Measurements from ENCODE around the gene KCND3. TPM values are rescaled to one million over a fixed set of nuclear protein-coding genes. Genes with fewer than 3 reads are reported as not detected.

KCND3 gene
- total RNA-seq, 1 experiment from 2014 or later, result not detected

GRCh38 chr1:111988743-111989453, 570 bp downstream of the KCND3 start:
- DNase-seq (ENCODE audit: low read depth), result no peak

GRCh38 chr1:111988377-111988742, 1.1 kb downstream of the KCND3 start:
- DNase-seq (ENCODE audit: low read depth), result no peak

DNA sequence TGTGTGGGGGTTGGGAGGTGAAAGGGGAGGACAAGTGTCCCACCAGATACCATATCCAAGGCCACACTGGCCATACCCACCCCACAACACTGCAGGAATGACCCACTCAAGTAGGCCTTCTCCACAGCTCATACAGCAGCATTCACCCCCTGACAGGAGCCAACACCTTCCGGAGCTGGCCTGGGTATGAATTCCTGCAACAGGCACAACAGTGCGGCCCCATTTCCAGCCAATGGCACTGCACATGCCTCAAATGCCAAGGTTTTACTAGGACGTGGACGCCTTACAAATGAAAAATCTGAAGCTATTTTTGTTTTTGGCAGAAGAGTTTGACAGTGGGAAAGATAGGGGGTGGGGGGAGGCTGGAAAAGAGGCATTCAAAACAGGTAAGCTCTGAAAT, 2.0 kb downstream of the KCND3 start:
- no peak for DNase-seq (ENCODE audit: low read depth)

- no peak for DNase-seq (ENCODE audit: low read depth)
Measured at GRCh38 chr1:111983500-111983899, 6.0 kb downstream of the KCND3 start.

DNA sequence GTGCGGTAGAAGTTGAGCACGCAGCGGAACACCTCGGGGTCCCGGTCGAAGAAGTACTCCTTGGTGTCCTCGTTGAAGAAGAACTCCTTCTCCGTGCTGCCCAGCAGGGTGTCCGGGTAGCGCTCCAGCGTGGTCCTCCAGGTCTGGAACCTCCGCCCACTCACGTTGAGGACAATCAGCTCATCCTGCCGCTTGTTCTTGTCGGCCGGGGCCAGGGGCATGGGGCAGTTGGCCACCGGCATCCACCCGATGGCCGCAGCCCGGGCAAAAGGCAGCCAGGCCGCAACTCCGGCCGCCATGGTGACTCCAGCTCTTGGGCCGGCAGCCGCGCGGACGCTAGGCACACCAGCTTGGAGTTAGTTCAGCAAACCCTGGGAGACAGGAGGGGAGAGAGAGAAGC, 7.0 kb downstream of the KCND3 start:
- DNase-seq (ENCODE audit: low read depth), result no peak

DNA sequence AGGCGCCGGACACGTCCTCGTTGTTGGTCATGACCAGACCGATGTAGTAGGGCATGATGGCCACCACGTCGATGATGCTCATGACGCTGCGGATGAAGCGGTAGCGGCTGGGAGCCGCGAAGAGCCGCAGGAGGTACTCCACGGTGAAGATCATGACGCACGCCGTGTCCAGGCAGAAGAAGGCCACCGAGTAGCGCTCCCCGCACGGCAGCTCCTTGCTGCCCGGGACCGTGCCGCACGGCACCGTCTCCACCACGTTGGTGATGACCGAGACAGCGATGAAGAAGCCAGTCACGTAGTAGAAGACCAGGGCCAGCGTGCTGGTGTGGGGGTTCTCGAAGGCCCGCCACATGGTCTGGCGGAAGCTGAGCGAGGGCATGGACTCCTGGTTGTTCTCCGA, 7.6 kb downstream of the KCND3 start:
- no peak for DNase-seq (ENCODE audit: low read depth)

- DNase-seq (ENCODE audit: low read depth), result no peak
Measured at GRCh38 chr1:111981090-111981489, 8.4 kb downstream of the KCND3 start.

DNA sequence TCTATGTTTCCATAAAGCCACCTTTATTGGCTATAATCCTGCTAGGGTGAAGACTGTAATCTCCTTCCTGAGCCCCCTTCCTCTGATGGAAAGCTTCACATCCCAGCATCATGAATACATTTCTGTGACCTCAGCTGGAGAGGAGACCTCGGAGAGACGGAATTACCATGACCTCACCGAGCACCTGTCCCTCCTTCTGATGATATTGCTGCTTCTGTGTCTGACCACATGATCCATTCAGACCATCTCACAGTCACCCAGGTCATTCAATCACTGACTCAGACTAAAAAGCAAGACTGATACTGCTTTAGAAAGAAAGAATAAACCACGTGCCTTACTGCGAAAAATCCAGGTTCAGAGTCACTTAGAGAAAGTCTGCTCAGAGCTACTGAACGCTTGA, 8.8 kb downstream of the KCND3 start:
- DNase-seq (ENCODE audit: low read depth), result no peak

DNA sequence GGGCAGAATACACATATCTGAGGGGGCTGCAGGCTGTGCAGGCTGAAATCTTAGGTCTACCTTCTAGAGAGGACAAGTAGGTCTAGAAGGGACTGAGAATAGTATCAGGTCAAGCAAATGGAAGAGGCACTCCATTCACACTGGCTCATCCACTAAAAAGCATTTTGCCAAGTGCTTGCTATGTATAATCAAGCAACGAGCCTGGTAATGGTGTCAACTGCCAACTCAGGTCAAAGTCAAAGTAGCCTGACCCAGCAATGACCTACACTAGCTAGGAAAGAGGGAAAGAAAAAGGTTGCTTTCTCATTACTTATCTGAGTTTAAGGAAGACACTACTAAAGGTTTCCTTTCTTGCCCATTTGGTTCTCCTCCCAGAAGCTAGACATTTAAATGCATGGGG, 10.8 kb downstream of the KCND3 start:
- no peak for DNase-seq (ENCODE audit: low read depth)

DNA sequence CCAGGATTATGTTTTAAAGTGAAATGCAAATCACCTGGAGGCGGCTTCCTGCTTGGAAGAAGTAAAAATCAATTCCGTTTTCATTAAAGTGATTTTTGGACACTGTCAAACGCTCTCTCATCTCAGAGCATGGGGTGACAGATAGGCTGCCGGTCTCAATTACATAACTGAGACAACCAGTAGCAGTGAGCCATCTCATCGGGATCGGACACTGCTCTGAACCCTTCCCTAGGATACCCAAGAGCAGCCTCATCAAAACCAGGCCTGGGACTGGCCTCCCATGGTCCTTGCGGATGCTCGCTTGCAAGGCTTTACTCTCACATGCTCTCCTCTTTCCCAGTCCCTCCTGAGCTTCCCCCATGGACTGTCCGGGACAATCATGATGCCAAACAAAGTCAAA, 12.1 kb downstream of the KCND3 start:
- DNase-seq (ENCODE audit: low read depth), result no peak

DNA sequence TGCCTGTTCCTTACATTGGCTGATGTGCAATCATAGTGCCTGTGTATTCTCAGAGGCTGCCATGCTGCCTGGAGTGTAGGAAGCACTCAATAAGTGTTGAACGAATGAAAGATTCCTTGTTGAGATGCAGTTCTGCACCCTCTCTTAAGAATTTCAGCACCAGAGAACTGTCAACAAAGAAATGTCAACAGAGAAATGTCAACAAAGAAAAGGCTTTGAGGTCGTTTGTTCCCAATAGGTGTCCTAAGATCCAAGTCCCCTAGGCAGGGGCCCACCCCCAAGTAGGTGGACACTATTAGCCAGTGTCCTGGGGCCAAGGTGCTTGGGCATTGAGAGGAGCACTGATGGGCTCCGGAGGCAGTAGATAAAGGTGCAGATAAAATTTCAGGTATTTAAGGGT, 12.6 kb downstream of the KCND3 start:
- no peak for DNase-seq (ENCODE audit: low read depth)

- DNase-seq (ENCODE audit: low read depth), result no peak
Measured at GRCh38 chr1:111976332-111976731, 13.1 kb downstream of the KCND3 start.

DNA sequence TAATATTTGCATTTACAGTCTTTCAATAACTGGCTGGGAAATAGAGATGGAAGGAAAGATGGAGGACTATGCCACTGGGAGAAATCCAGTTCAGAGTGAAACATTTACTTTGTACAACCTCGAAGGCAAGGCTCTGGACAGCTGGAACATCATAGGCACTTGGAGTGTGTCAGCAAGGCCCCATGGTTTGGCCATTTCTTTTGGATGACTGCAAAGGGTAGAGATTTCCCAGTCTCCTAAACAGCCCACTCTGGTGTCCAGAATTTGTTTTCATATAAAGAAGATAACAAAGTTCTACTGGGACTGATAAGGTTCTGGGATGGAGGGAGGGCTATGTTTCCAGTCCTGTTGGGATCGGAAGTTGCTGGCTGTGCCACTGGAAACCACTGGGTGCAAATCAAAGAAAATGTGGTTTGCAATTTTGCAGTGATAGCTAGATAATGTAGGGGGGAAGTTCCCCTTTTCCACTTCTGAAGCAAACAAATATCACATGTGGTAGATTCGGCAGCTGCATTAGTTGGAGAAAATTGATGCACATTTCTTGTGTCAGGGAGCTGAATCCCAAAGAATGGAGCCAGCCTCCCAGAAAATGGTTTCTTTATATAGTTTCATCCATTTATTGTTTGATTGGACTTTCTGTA, 16.2 kb downstream of the KCND3 start:
- DNase-seq (ENCODE audit: low read depth), result no peak

GRCh38 chr1:111971396-111971795, 18.1 kb downstream of the KCND3 start:
- no peak for DNase-seq (ENCODE audit: low read depth)

DNA sequence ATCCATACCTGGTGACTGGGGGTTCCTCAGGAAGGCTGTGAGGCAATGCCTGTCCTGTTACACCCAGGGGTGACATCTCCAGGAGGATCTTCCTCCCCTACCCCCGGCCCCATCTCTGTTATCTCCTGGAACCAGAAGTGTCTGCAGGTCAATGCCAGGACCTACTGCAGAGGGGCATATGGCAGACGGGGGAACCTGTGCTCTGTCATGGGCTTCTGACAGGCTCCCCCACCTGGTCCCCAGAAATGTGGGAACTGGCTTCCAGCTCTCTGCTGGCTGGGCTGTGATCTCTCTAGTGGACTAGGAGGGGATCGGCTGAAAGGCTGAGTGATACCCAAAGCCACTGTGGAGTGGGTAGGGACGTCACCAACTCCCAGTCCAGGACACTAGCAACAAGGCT, 21.0 kb downstream of the KCND3 start:
- DNase-seq (ENCODE audit: low read depth), result no peak

DNA sequence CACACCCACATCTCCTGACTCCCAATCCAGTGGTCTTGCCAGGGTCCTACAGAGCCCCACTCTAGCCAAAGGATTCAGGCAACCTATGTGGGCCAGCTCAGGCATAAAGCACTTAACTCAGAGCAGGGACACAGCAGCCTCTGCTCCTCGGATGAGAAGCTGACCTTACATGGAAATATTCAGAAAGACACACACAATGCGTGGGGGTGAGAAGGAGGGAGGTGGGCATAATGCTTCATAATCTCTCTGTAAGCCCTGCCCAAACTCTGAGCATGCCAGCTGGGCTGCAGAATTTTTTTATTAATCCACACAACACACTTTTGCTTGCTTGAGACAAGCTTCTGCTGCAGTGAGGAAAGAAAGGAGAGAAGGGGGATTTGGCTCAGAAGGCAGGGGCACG, 21.6 kb downstream of the KCND3 start:
- no peak for DNase-seq (ENCODE audit: low read depth)

GRCh38 chr1:111967067-111967690, 22.3 kb downstream of the KCND3 start:
- DNase-seq (ENCODE audit: low read depth), result no peak

DNA sequence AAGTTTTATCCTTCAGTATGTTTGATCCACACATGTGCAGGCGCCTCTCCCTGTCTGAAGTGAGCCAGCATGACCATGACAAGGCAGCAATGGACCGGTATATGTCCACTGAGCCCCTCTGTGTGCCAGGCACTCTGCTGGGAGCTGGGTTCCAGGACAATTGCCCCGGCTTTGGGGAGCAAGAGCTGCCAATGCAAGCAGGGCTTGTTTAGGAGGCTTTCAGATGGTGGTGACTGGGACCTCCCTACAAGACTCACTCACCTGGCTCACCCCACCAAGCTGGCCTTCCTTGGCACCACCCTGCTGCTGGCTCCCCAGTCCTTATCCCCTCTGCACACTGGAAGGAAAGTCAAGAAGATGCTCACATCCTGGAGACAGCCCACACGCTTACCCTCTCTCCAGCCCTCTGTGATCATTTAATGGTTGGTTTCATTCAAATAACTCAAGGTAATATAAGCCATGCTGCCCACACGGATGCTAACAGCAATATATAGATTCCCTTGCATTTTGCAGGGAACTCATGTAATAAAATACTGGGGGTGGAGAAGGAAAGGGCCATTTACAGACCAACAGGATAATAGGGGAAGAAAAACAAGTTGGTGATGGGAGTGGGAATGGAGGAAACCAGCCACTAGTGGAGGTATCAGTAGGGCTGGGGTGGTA, 23.6 kb downstream of the KCND3 start:
- DNase-seq (ENCODE audit: low read depth), result no peak

GRCh38 chr1:111963985-111964738, 25.3 kb downstream of the KCND3 start:
- no peak for DNase-seq (ENCODE audit: low read depth)

DNA sequence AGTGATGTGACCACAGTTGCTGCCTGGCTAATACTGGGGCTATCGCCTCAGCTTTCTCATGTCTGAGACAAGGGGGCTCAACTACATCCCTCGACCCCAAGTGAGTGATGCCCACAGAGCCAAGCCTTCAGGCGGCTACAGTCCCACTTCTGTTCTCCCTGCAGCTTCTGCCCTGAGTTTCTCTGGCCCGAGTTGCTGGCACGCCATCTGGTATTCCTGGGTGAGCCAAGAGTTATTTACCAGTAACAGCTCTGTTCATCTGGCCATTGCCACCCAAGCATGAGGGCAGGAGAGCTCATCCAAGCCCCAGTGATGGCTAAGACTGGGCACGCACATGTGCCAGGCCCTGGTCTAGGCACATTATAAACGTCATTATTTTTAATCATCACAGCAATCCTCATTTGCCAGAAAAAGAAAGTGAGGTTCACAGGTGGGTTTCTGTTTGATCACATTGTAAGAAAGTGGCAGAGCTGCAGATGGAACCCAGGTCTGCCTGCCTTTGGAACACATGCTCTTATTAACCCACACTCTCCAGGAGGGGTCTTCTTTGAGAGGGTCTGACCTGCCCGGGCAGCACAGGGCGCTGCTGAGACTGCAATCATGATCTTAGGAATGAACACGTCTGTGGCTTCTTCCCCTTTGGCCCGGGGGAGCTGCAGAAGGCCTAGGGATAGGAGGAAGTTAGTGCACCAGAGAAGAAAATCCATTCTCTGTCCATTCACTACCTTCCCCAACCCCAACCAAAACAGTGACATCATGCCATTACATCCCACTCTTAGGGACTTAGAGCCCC, 27.5 kb downstream of the KCND3 start:
- DNase-seq (ENCODE audit: low read depth), result no peak

GRCh38 chr1:111961016-111961415, 28.5 kb downstream of the KCND3 start:
- DNase-seq (ENCODE audit: low read depth), result no peak

Measured in RPMI7951 (cell line).